ENCODE measurements around the gene S100A1.

- no peak for TF ChIP-seq CTCF (IDR thresholded peaks at IDR 0.05; ENCODE audit: low read depth, low read length)
- no peak for TF ChIP-seq EZH2phosphoT487 (IDR thresholded peaks at IDR 0.05; ENCODE audit: low read depth)
Measured at GRCh38 chr1:153583976-153584375, 44.3 kb upstream of the S100A1 start.
